Rectal smooth muscle tissue (tissue), 1 donor: ENCODE results near the gene PCDHB7.
"Not testable (repeated sequence)": the region's sequence is repeated elsewhere in the genome, so short reads cannot be mapped to it uniquely, and the experiment has no call there.

Experiments
- H3K27ac ChIP-seq: one replicate; pipeline ENCODE4 v1.7.0; 2013; ENCODE audit warnings: low read depth, low read length, inconsistent platforms
- H3K27me3 ChIP-seq: one replicate; pipeline ENCODE4 v1.7.0; 2013; ENCODE audit warnings: low read length; ENCODE audit not compliant: control insufficient read depth, insufficient read depth
- H3K36me3 ChIP-seq: one replicate; pipeline ENCODE4 v1.7.0; 2013; ENCODE audit warnings: low read length; ENCODE audit not compliant: control insufficient read depth, insufficient read depth
- H3K4me1 ChIP-seq: one replicate; pipeline ENCODE4 v1.7.0; 2013; ENCODE audit warnings: low read length; ENCODE audit not compliant: control insufficient read depth, insufficient read depth
- H3K4me3 ChIP-seq: one replicate; pipeline ENCODE4 v1.7.0; 2013; ENCODE audit warnings: low read length
- H3K9ac ChIP-seq: one replicate; pipeline ENCODE4 v1.7.0; 2013; ENCODE audit warnings: low read length

The PCDHB7 gene

GRCh38 chr5:141172381-141173204 is at the start of gene PCDHB7:
Gene PCDHB7, plus strand, starts transcription at chr5:141172644. Its CDS starts 192 bp downstream, at chr5:141172836.
- H3K36me3 ChIP-seq: no peaks in the 10 kb centered on the region
- H3K4me3 ChIP-seq: peak within 1 kb of the TSS; percentile 46
- peaks cover 3% of the 10 kb centered on the region for H3K27me3 ChIP-seq
- H3K27ac ChIP-seq: no peak within 1 kb of the TSS
- H3K4me1 ChIP-seq: no peaks in the 10 kb centered on the region
- no peak within 1 kb of the TSS for H3K9ac ChIP-seq

- not testable (repeated sequence) for H3K27ac ChIP-seq, H3K36me3 ChIP-seq, H3K27me3 ChIP-seq, H3K9ac ChIP-seq, H3K4me3 ChIP-seq, H3K4me1 ChIP-seq
Observed at GRCh38 chr5:141123396-141124135, 48.9 kb upstream of the PCDHB7 start.

GRCh38 chr5:141127305-141127704 is 45.1 kb upstream of the PCDHB7 start:
- no peaks in the 10 kb centered on the region for H3K27me3 ChIP-seq
- no peak overlapping the region for H3K4me3 ChIP-seq
- no peaks in the 10 kb centered on the region for H3K36me3 ChIP-seq
- H3K9ac ChIP-seq: no peak overlapping the region
- H3K27ac ChIP-seq: no peak overlapping the region
- H3K4me1 ChIP-seq: no peaks in the 10 kb centered on the region

- peak within 1 kb of the TSS; percentile 42 for H3K4me3 ChIP-seq
- no peaks in the 10 kb centered on the region for H3K4me1 ChIP-seq
- no peak within 1 kb of the TSS for H3K9ac ChIP-seq
- no peak within 1 kb of the TSS for H3K27ac ChIP-seq
- no peaks in the 10 kb centered on the region for H3K27me3 ChIP-seq
- H3K36me3 ChIP-seq: no peaks in the 10 kb centered on the region
Observed at GRCh38 chr5:141135030-141135717, 37.3 kb upstream of the PCDHB7 start, which contains the start of gene PCDHB5. Gene PCDHB5, plus strand, starts transcription at chr5:141135206. Its CDS starts 229 bp downstream, at chr5:141135435.

- Histone ChIP-seq H3K9ac (no peak overlapping the region), H3K27ac (no peak overlapping the region), H3K4me3 (peak overlapping the region; percentile 10)
Observed at GRCh38 chr5:141135718-141136266, 36.7 kb upstream of the PCDHB7 start.

GRCh38 chr5:141137346-141137745 is 35.1 kb upstream of the PCDHB7 start:
- H3K27ac ChIP-seq, H3K9ac ChIP-seq, H3K4me3 ChIP-seq: not testable (repeated sequence)

More at GRCh38 chr5:141135718-141136266, 36.7 kb upstream of the PCDHB7 start:
- no peaks in the 10 kb centered on the region for H3K36me3 ChIP-seq
- H3K27me3 ChIP-seq: no peaks in the 10 kb centered on the region
- H3K4me1 ChIP-seq: no peaks in the 10 kb centered on the region

GRCh38 chr5:141149812-141150211 is 22.6 kb upstream of the PCDHB7 start, which contains the start of gene PCDHB6:
Gene PCDHB6, plus strand, starts transcription at chr5:141150057. Its CDS starts 201 bp downstream, at chr5:141150258.
- H3K4me3 ChIP-seq: no peak within 1 kb of the TSS
- no peaks in the 10 kb centered on the region for H3K36me3 ChIP-seq
- H3K27me3 ChIP-seq: no peaks in the 10 kb centered on the region
- no peaks in the 10 kb centered on the region for H3K4me1 ChIP-seq
- H3K27ac ChIP-seq: no peak within 1 kb of the TSS
- H3K9ac ChIP-seq: no peak within 1 kb of the TSS

More at GRCh38 chr5:141137346-141137745, 35.1 kb upstream of the PCDHB7 start:
- not testable (repeated sequence) for H3K36me3 ChIP-seq, H3K4me1 ChIP-seq, H3K27me3 ChIP-seq

- no peaks in the 10 kb centered on the region for H3K27me3 ChIP-seq
- no peak overlapping the region for H3K4me3 ChIP-seq
Observed at GRCh38 chr5:141150224-141150992, 22.0 kb upstream of the PCDHB7 start.

GRCh38 chr5:141150993-141151325 is 21.5 kb upstream of the PCDHB7 start:
- H3K4me1 ChIP-seq: no peaks in the 10 kb centered on the region

More at GRCh38 chr5:141150224-141150992, 22.0 kb upstream of the PCDHB7 start:
- no peaks in the 10 kb centered on the region for H3K4me1 ChIP-seq
- no peak overlapping the region for H3K9ac ChIP-seq
- H3K27ac ChIP-seq: no peak overlapping the region
- H3K36me3 ChIP-seq: no peaks in the 10 kb centered on the region

GRCh38 chr5:141151632-141152031 is 20.8 kb upstream of the PCDHB7 start:
- not testable (repeated sequence) for H3K9ac ChIP-seq, H3K27ac ChIP-seq, H3K4me3 ChIP-seq, H3K36me3 ChIP-seq, H3K4me1 ChIP-seq, H3K27me3 ChIP-seq

More at GRCh38 chr5:141150993-141151325, 21.5 kb upstream of the PCDHB7 start:
- H3K27me3 ChIP-seq: no peaks in the 10 kb centered on the region
- no peak overlapping the region for H3K27ac ChIP-seq
- no peak overlapping the region for H3K4me3 ChIP-seq
- H3K36me3 ChIP-seq: no peaks in the 10 kb centered on the region
- no peak overlapping the region for H3K9ac ChIP-seq

- H3K36me3 ChIP-seq, H3K27ac ChIP-seq, H3K9ac ChIP-seq, H3K4me1 ChIP-seq, H3K4me3 ChIP-seq, H3K27me3 ChIP-seq: not testable (repeated sequence)
Observed at GRCh38 chr5:141152096-141152495, 20.3 kb upstream of the PCDHB7 start.
